Measurements from ENCODE around the gene CMTM6. TPM values are rescaled to one million over a fixed set of nuclear protein-coding genes. Genes with fewer than 3 reads are reported as not detected.

CMTM6 gene
- total and polyA plus RNA-seq, 2 of the 8 experiments (the other 6 are each of a cell fraction or from before 2014, with no cell fraction given) = 24.0 to 51.5 TPM

DNA sequence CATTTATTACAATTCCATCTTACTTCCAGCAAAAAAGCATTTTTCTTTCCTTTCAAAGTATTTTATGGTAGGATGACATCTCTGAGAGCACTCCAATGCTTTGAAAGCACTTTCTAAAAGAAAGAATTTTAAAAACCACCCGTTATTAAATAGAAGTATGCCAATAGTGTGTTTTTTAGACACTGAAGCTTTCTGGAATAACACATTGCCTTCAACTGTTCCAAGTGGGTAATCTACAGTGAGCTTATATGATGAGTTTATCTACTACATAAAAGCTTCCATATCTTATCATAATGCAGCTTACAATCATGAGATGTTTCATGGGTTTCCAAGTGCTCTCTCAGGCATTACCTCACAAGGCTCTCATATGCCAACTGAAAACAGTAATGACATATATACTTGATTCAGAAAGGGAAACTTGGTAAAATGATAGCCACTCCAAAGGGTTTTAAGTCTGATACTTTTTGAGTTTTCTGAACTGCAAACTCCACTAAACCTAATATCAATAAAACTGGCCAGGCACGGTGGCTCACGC, 14.1 kb downstream of the CMTM6 start (continued):
- no peak for TF ChIP-seq EGR1 (IDR thresholded peaks at IDR 0.05; ENCODE audit: borderline replicate concordance, low read depth, low read length)
- TF ChIP-seq JUND (IDR thresholded peaks at IDR 0.05; ENCODE audit: low read length) = no peak
- TF ChIP-seq, protein P1, sequence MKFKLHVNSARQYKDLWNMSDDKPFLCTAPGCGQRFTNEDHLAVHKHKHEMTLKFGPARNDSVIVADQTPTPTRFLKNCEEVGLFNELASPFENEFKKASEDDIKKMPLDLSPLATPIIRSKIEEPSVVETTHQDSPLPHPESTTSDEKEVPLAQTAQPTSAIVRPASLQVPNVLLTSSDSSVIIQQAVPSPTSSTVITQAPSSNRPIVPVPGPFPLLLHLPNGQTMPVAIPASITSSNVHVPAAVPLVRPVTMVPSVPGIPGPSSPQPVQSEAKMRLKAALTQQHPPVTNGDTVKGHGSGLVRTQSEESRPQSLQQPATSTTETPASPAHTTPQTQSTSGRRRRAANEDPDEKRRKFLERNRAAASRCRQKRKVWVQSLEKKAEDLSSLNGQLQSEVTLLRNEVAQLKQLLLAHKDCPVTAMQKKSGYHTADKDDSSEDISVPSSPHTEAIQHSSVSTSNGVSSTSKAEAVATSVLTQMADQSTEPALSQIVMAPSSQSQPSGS (IDR thresholded peaks at IDR 0.05; ENCODE audit: low read length) = no peak
- no peak for TF ChIP-seq SP4 (IDR thresholded peaks at IDR 0.05; ENCODE audit: low read length)
- no peak for TF ChIP-seq SP2 (IDR thresholded peaks at IDR 0.05; ENCODE audit: low read length)

Data from H1 (cell line).